Hepatocyte (in vitro differentiated cells): Measurements from ENCODE around the gene TTLL5. TPM values are rescaled to one million over a fixed set of nuclear protein-coding genes. Genes with fewer than 3 reads are reported as not detected.
A peak's percentile ranks its signal among the peaks of the same experiment; 100 is the strongest.

Source experiments
- DNase-seq: peaks from one replicate; pipeline ENCODE4 v3.0.0-alpha.2; 2016; ENCODE audit warnings: low spot score
- H2AFZ ChIP-seq: fragments of 200-600 bp; sonication (generic); 2 replicates; pipeline ENCODE4 v1.6.0; 2016; ENCODE audit warnings: antibody characterized with exemption, mild to moderate bottlenecking
- H3K27ac ChIP-seq: fragments of 200-600 bp; sonication (generic); 2 replicates; pipeline ENCODE4 v1.5.1; 2016; ENCODE audit warnings: mild to moderate bottlenecking
- H3K27me3 ChIP-seq: fragments of 200-600 bp; sonication (generic); 2 replicates; pipeline ENCODE4 v1.6.1; 2016
- H3K36me3 ChIP-seq: fragments of 200-600 bp; sonication (generic); replicated peaks from 2 replicates; pipeline ENCODE4 v1.5.1; 2016; ENCODE audit warnings: low read depth; ENCODE audit not compliant: insufficient read depth
- H3K4me1 ChIP-seq: fragments of 200-600 bp; sonication (generic); 2 replicates; pipeline ENCODE4 v1.5.1; 2016; ENCODE audit warnings: mild to moderate bottlenecking, moderate library complexity; ENCODE audit not compliant: insufficient read depth
- H3K4me2 ChIP-seq: fragments of 200-600 bp; sonication (generic); 2 replicates; pipeline ENCODE4 v1.6.0; 2016
- H3K4me3 ChIP-seq: fragments of 200-600 bp; sonication (generic); 2 replicates; pipeline ENCODE4 v1.5.1; 2016; ENCODE audit warnings: mild to moderate bottlenecking
- H3K79me2 ChIP-seq: fragments of 200-600 bp; sonication (generic); 2 replicates; pipeline ENCODE4 v1.6.0; 2017; ENCODE audit warnings: mild to moderate bottlenecking
- H3K9me2 ChIP-seq: fragments of 200-600 bp; sonication (generic); replicated peaks from 2 replicates; pipeline ENCODE4 v1.6.0; 2017; ENCODE audit warnings: mild to moderate bottlenecking; ENCODE audit not compliant: insufficient read depth
- H3K9me3 ChIP-seq: fragments of 200-600 bp; sonication (generic); 2 replicates; pipeline ENCODE4 v1.5.1; 2016; ENCODE audit warnings: low read depth, mild to moderate bottlenecking
- H4K20me1 ChIP-seq: fragments of 200-600 bp; sonication (generic); 2 replicates; pipeline ENCODE4 v1.6.0; 2016; ENCODE audit warnings: mild to moderate bottlenecking; ENCODE audit not compliant: insufficient read depth, poor library complexity, severe bottlenecking
- CTCF ChIP-seq: fragments of 200-600 bp; sonication (generic); IDR thresholded peaks from 2 replicates; pipeline ENCODE4 v1.5.1; 2016; ENCODE audit warnings: antibody characterized with exemption, mild to moderate bottlenecking; ENCODE audit not compliant: poor library complexity
- EZH2 ChIP-seq: fragments of 200-600 bp; sonication (generic); IDR thresholded peaks from 2 replicates; pipeline ENCODE4 v1.6.1; 2016; ENCODE audit warnings: antibody characterized with exemption, mild to moderate bottlenecking, borderline replicate concordance
- EZH2phosphoT487 ChIP-seq: fragments of 200-600 bp; sonication (generic); IDR thresholded peaks from one replicate; pipeline ENCODE4 v1.6.1; 2018; ENCODE audit warnings: antibody characterized with exemption, mild to moderate bottlenecking, low read depth, moderate library complexity; ENCODE audit not compliant: unreplicated experiment, severe bottlenecking
- WGBS: methylation state at CpG from one replicate; pipeline ENCODE4 v1.1.6; 2016; ENCODE audit warnings: low lambda C conversion rate; ENCODE audit errors: missing lambda C conversion rate; 5-methylcytosine and 5-hydroxymethylcytosine counted together
- polyA plus RNA-seq: library from polyadenylated mRNA; unstranded; fragments of >200 nt; fragmentation: Nextera tagmentation; extraction: Ambion mirVana; gene quantifications from 2 replicates; pipeline ENCODE4 v1.2.1, GENCODE V29; 2016
- total RNA-seq: library from RNA; depleted of rRNA; stranded (reverse); fragments of >200 nt; gene quantifications from 2 replicates; pipeline ENCODE4 v1.2.3, GENCODE V29; 2014

Gene TTLL5
- total and polyA plus RNA-seq, 2 experiments from 2014 or later = 8.9 to 11.1 TPM

GRCh38 chr14:75661499-75661814 lies 411 bp downstream of the TTLL5 start:
- 1% methylated on average over 17 of the region's 18 CpGs for WGBS
- DNase-seq = no peak

GRCh38 chr14:75662966-75663365 lies 1.9 kb downstream of the TTLL5 start:
- 78% methylated on average over 3 of the region's 3 CpGs for WGBS
- Histone ChIP-seq H3K4me2 (no peak overlapping the region), H3K9me2 (no peaks in the 10 kb centered on the region), H3K27me3 (no peaks in the 10 kb centered on the region), H3K27ac (no peak overlapping the region), H3K79me2 (peaks cover 38% of the 10 kb centered on the region), H3K9me3 (no peaks in the 10 kb centered on the region), H3K4me1 (peaks cover 11% of the 10 kb centered on the region), H2AFZ (no peak overlapping the region), H3K36me3 (no peaks in the 10 kb centered on the region), H4K20me1 (no peaks in the 10 kb centered on the region), H3K4me3 (no peak overlapping the region)
- TF ChIP-seq CTCF = no peak
- no peak for TF ChIP-seq EZH2phosphoT487
- TF ChIP-seq EZH2 = no peak
- DNase-seq = no peak

More at GRCh38 chr14:75661499-75661814, 411 bp downstream of the TTLL5 start:
- H3K27ac ChIP-seq = peak overlapping the region; percentile 15
- TF ChIP-seq EZH2 (no peak), CTCF (no peak), EZH2phosphoT487 (no peak)
- H3K27me3 ChIP-seq = no peaks in the 10 kb centered on the region
- no peaks in the 10 kb centered on the region for H4K20me1 ChIP-seq
- peaks cover 11% of the 10 kb centered on the region for H3K4me1 ChIP-seq
- H3K9me3 ChIP-seq = no peaks in the 10 kb centered on the region
- no peaks in the 10 kb centered on the region for H3K36me3 ChIP-seq
- H3K4me2 ChIP-seq = peak overlapping the region; percentile 83
- peak overlapping the region; percentile 43 for H3K4me3 ChIP-seq
- H3K79me2 ChIP-seq = peaks cover 38% of the 10 kb centered on the region
- no peaks in the 10 kb centered on the region for H3K9me2 ChIP-seq
- peak overlapping the region; percentile 68 for H2AFZ ChIP-seq

GRCh38 chr14:75667099-75667765 lies 6.2 kb downstream of the TTLL5 start:
- Histone ChIP-seq H3K79me2 (peaks cover 9% of the 10 kb centered on the region), H4K20me1 (no peaks in the 10 kb centered on the region), H3K4me1 (no peaks in the 10 kb centered on the region), H3K27me3 (no peaks in the 10 kb centered on the region), H3K36me3 (no peaks in the 10 kb centered on the region), H2AFZ (no peak overlapping the region), H3K4me3 (no peak overlapping the region), H3K27ac (no peak overlapping the region), H3K9me2 (no peaks in the 10 kb centered on the region), H3K4me2 (no peak overlapping the region), H3K9me3 (no peaks in the 10 kb centered on the region)
- 90% methylated on average over 2 of the region's 2 CpGs for WGBS
- no peak for DNase-seq
- TF ChIP-seq CTCF (no peak), EZH2phosphoT487 (no peak), EZH2 (no peak)
